MM.1S (cell line): ENCODE data around the gene RGS6.

Source experiments
- DNase-seq: peaks from one replicate; pipeline ENCODE4 v3.0.0-alpha.2; 2015
- H2AFZ ChIP-seq: fragments of 300-600 bp; sonication (generic); 2 replicates; pipeline ENCODE4 v1.6.0; 2016; ENCODE audit warnings: antibody characterized with exemption, low read length
- H3F3A ChIP-seq: fragments of 300-600 bp; sonication (generic); 2 replicates; pipeline ENCODE4 v1.6.1; 2016; ENCODE audit warnings: mild to moderate bottlenecking, antibody characterized with exemption, low read length, moderate library complexity, mixed read lengths; ENCODE audit not compliant: insufficient read depth
- H3K27ac ChIP-seq: fragments of 300-600 bp; sonication (generic); 2 replicates; pipeline ENCODE4 v1.5.1; 2016; ENCODE audit warnings: mild to moderate bottlenecking, low read length
- H3K27me3 ChIP-seq: fragments of 300-600 bp; sonication (generic); replicated peaks from 2 replicates; pipeline ENCODE4 v1.6.0; 2016; ENCODE audit warnings: low read length; ENCODE audit not compliant: insufficient read depth
- H3K36me3 ChIP-seq: fragments of 300-600 bp; sonication (generic); replicated peaks from 2 replicates; pipeline ENCODE4 v1.6.1; 2016; ENCODE audit warnings: mild to moderate bottlenecking, low read length, mixed read lengths; ENCODE audit not compliant: insufficient read depth
- H3K4me1 ChIP-seq: fragments of 300-600 bp; sonication (generic); 2 replicates; pipeline ENCODE4 v1.6.1; 2016; ENCODE audit warnings: low read length, mixed read lengths
- H3K4me2 ChIP-seq: fragments of 300-600 bp; sonication (generic); 2 replicates; pipeline ENCODE4 v1.6.0; 2016; ENCODE audit warnings: low read depth, low read length
- H3K4me3 ChIP-seq: fragments of 300-600 bp; sonication (generic); 2 replicates; pipeline ENCODE4 v1.5.1; 2016; ENCODE audit warnings: low read length, mixed read lengths
- H3K79me2 ChIP-seq: fragments of 300-600 bp; sonication (generic); 2 replicates; pipeline ENCODE4 v1.6.1; 2016; ENCODE audit warnings: mixed run types, low read length, mixed read lengths
- H3K9ac ChIP-seq: fragments of 300-600 bp; sonication (generic); 2 replicates; pipeline ENCODE4 v1.6.1; 2016; ENCODE audit warnings: low read length, mixed read lengths
- H3K9me2 ChIP-seq: fragments of 300-600 bp; sonication (generic); replicated peaks from 2 replicates; pipeline ENCODE4 v1.6.1; 2016; ENCODE audit warnings: mild to moderate bottlenecking, low read length, mixed read lengths; ENCODE audit not compliant: insufficient read depth
- H3K9me3 ChIP-seq: fragments of 300-600 bp; sonication (generic); replicated peaks from 2 replicates; pipeline ENCODE4 v1.6.1; 2016; ENCODE audit warnings: mild to moderate bottlenecking, low read length, mixed read lengths; ENCODE audit not compliant: insufficient read depth
- H4K20me1 ChIP-seq: fragments of 300-600 bp; sonication (generic); 2 replicates; pipeline ENCODE4 v1.6.1; 2016; ENCODE audit warnings: mild to moderate bottlenecking, low read length, moderate library complexity, mixed read lengths; ENCODE audit not compliant: insufficient read depth
- EZH2 ChIP-seq: fragments of 300-600 bp; sonication (generic); optimal IDR thresholded peaks from 2 replicates; pipeline ENCODE3; 2017; ENCODE audit warnings: low read depth, mild to moderate bottlenecking, antibody characterized with exemption, low read length, mixed read lengths
- EZH2phosphoT487 ChIP-seq: fragments of 300-600 bp; sonication (generic); IDR thresholded peaks from 2 replicates; pipeline ENCODE4 v1.6.1; 2018; ENCODE audit warnings: antibody characterized with exemption, low read length
- TF ChIP-seq, protein P1 (sequence below): fragments of 300-600 bp; sonication (generic); IDR thresholded peaks from 2 replicates; pipeline ENCODE4 v1.5.1; 2016; ENCODE audit warnings: antibody characterized with exemption, low read length, mixed read lengths

Gene RGS6

DNA sequence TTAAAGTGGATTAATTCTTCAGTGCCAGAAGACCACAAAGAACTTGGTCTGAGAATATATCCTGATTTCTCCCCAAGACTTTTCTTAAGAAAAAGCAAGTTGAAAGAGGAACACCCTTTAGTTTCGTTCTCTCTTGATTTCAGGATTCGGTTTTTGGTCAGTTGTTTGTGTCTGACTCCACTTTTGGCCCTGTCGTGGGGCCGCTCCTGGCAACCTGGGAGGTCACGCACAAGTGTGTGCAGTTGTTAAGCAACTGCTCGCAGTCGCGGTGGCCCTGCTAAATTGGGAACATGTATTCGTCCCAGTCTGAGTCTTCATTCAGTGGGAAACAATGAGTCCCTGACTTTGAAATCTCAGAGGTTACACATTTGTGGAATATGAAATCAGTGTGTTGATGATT lies 68.7 kb downstream of the RGS6 start:
- Histone ChIP-seq H4K20me1 (no peaks in the 10 kb centered on the region), H3F3A (no peaks in the 10 kb centered on the region), H3K9me2 (no peaks in the 10 kb centered on the region), H2AFZ (no peak overlapping the region), H3K36me3 (no peaks in the 10 kb centered on the region), H3K4me1 (no peaks in the 10 kb centered on the region), H3K9ac (no peak overlapping the region), H3K79me2 (no peaks in the 10 kb centered on the region), H3K4me3 (no peak overlapping the region), H3K27ac (no peak overlapping the region), H3K27me3 (no peaks in the 10 kb centered on the region), H3K4me2 (no peak overlapping the region), H3K9me3 (no peaks in the 10 kb centered on the region)
- DNase-seq = no peak
- TF ChIP-seq EZH2 (no peak), EZH2phosphoT487 (no peak)
- TF ChIP-seq, protein P1, sequence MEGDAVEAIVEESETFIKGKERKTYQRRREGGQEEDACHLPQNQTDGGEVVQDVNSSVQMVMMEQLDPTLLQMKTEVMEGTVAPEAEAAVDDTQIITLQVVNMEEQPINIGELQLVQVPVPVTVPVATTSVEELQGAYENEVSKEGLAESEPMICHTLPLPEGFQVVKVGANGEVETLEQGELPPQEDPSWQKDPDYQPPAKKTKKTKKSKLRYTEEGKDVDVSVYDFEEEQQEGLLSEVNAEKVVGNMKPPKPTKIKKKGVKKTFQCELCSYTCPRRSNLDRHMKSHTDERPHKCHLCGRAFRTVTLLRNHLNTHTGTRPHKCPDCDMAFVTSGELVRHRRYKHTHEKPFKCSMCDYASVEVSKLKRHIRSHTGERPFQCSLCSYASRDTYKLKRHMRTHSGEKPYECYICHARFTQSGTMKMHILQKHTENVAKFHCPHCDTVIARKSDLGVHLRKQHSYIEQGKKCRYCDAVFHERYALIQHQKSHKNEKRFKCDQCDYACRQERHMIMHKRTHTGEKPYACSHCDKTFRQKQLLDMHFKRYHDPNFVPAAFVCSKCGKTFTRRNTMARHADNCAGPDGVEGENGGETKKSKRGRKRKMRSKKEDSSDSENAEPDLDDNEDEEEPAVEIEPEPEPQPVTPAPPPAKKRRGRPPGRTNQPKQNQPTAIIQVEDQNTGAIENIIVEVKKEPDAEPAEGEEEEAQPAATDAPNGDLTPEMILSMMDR = no peak

DNA sequence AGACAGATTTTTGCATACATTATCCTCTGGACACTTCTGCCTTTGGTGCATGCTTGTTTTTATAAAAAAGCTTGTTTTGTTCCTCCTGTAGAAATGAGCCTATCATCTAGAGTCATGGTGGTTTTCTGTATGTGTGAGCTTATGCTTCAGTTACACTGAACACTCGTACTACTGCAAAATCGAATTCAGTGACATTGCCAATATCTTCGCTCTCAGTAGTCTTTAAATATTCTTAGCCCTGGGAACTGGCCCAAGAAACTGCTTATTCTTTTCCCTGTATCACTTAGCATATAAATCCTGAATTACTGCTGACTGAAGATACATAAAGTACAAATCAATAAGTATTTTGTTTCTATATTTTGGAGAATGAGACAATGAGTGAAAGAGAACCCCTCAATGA lies 70.5 kb downstream of the RGS6 start:
- H3K9me2 ChIP-seq = no peaks in the 10 kb centered on the region
- H3K79me2 ChIP-seq = no peaks in the 10 kb centered on the region
- no peak overlapping the region for H3K27ac ChIP-seq
- no peaks in the 10 kb centered on the region for H4K20me1 ChIP-seq
- DNase-seq = no peak
- TF ChIP-seq EZH2phosphoT487 (no peak), EZH2 (no peak)
- TF ChIP-seq, protein P1 = no peak
- H3K27me3 ChIP-seq = no peaks in the 10 kb centered on the region
- H2AFZ ChIP-seq = no peak overlapping the region
- no peak overlapping the region for H3K9ac ChIP-seq
- no peak overlapping the region for H3K4me3 ChIP-seq
- no peak overlapping the region for H3K4me2 ChIP-seq
- H3K9me3 ChIP-seq = no peaks in the 10 kb centered on the region
- H3F3A ChIP-seq = no peaks in the 10 kb centered on the region
- no peaks in the 10 kb centered on the region for H3K36me3 ChIP-seq
- H3K4me1 ChIP-seq = no peaks in the 10 kb centered on the region

DNA sequence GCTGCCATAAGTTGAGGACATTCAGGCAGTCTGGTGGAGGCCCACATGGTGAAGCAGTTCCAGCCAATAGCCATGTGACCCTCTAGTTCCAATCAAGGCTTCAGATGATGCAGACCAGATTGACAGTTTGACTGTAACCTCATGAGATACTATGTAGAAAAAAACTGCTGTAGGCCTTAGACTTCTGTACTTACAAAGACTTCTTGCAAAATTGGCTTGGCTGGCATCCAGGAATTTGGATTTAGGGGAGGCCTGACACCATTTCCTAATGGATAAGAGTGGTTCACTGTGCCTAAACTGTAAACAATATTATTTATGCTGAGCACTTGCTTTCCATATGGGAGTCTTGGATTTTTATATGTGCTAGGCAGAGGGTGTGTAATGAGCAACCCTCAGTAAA lies 76.4 kb downstream of the RGS6 start:
- no peak overlapping the region for H3K4me2 ChIP-seq
- H3K79me2 ChIP-seq = no peaks in the 10 kb centered on the region
- H3K27ac ChIP-seq = no peak overlapping the region
- no peak for DNase-seq
- no peak for TF ChIP-seq EZH2
- no peaks in the 10 kb centered on the region for H3K27me3 ChIP-seq
- H3K36me3 ChIP-seq = no peaks in the 10 kb centered on the region
- no peaks in the 10 kb centered on the region for H3F3A ChIP-seq
- H3K9ac ChIP-seq = no peak overlapping the region
- no peaks in the 10 kb centered on the region for H3K4me1 ChIP-seq
- no peak overlapping the region for H3K4me3 ChIP-seq
- no peak overlapping the region for H2AFZ ChIP-seq
- H3K9me3 ChIP-seq = no peaks in the 10 kb centered on the region
- H4K20me1 ChIP-seq = no peaks in the 10 kb centered on the region
- no peaks in the 10 kb centered on the region for H3K9me2 ChIP-seq

DNA sequence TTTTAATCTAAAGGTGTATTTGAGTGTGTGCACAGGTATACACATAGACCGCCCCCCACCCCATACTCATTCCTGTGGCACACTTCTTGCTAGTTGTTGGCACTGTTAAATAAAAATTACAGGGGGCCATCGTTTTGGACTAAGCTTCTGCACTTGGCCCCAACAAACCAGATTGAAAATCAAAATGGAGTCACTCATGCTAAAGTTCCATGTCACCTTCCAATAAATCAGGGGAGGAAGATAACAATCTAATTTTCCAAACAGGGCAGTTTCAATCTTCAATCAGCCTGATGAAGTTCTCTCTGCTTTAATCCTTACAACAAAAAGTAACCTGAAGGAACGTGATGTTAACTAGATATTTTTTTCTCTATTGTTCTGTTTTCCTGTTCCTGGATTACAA lies 78.2 kb downstream of the RGS6 start:
- no peaks in the 10 kb centered on the region for H4K20me1 ChIP-seq
- no peaks in the 10 kb centered on the region for H3K9me2 ChIP-seq
- TF ChIP-seq EZH2 = no peak
- TF ChIP-seq, protein P1 = no peak
- no peak for TF ChIP-seq EZH2phosphoT487
- H3K9me3 ChIP-seq = no peaks in the 10 kb centered on the region
- H3K36me3 ChIP-seq = no peaks in the 10 kb centered on the region
- no peak overlapping the region for H3K4me2 ChIP-seq
- no peaks in the 10 kb centered on the region for H3K27me3 ChIP-seq
- no peak overlapping the region for H3K4me3 ChIP-seq
- no peak for DNase-seq
- H3K79me2 ChIP-seq = no peaks in the 10 kb centered on the region
- H3F3A ChIP-seq = no peaks in the 10 kb centered on the region
- no peak overlapping the region for H3K9ac ChIP-seq
- H3K27ac ChIP-seq = no peak overlapping the region
- H2AFZ ChIP-seq = no peak overlapping the region
- no peaks in the 10 kb centered on the region for H3K4me1 ChIP-seq
